Adrenal gland (tissue), 12 donors: ENCODE results near the gene ISCU. TPM values are rescaled to one million over a fixed set of nuclear protein-coding genes. Genes with fewer than 3 reads are reported as not detected.

Experiments used
- DNase-seq, 7 donors: peaks; one replicate each; pipeline ENCODE4 v3.0.0-alpha.2; 2019 to 2020
- H3K27ac ChIP-seq, 5 donors: fragments of 200-600 bp; sonication (generic) in 4 of 5; 1 replicate in 3 of 5; 2 replicates in 2 of 5; pipeline versions ENCODE4 v1.5.1 to v1.8.0; 2016 to 2020; ENCODE audit warnings: mild to moderate bottlenecking in 1 of 5
- H3K27me3 ChIP-seq: fragments of 200-600 bp; 2 replicates; pipeline ENCODE4 v1.8.0; 2021
- H3K36me3 ChIP-seq, 2 donors: fragments of 200-600 bp; replicated peaks in 1 of 2; 1 replicate in 1 of 2; 2 replicates in 1 of 2; pipeline versions ENCODE4 v1.5.1 to v1.8.0; 2018 to 2022
- H3K4me1 ChIP-seq, 2 donors: fragments of 200-600 bp; replicated peaks in 1 of 2; 1 replicate in 1 of 2; 2 replicates in 1 of 2; pipeline versions ENCODE4 v1.5.1 to v1.8.0; 2018 to 2021
- H3K4me3 ChIP-seq, 4 donors: fragments of 200-600 bp; sonication (generic) in 3 of 4; one replicate each; pipeline ENCODE4 v1.5.1; 2016 to 2018
- H3K9me3 ChIP-seq, 3 donors: fragments of 200-600 bp; sonication (generic) in 1 of 3; replicated peaks in 1 of 3; 1 replicate in 2 of 3; 2 replicates in 1 of 3; pipeline versions ENCODE4 v1.5.1 to v1.8.0; 2016 to 2021
- POLR2A ChIP-seq, 2 donors: fragments of 450-650 bp; IDR thresholded peaks; one replicate each; pipeline ENCODE4 v1.6.1; 2017; ENCODE audit warnings: antibody characterized with exemption in 2 of 2, mild to moderate bottlenecking in 2 of 2, moderate library complexity in 1 of 2
- WGBS, 4 donors: extraction: QIAGEN DNeasy Blood & Tissue Kit in 2 of 4; methylation state at CpG; one replicate each; pipeline versions ENCODE4 v1.1.5 to v1.1.7; 2013 to 2017; 5-methylcytosine and 5-hydroxymethylcytosine counted together
- intact Hi-C, 2 donors: fragments of 100-400 bp; cut with DNase I; formaldehyde crosslinking; loops; one replicate each; pipeline versions ENCODE4 v1.14.1 to v1.15.0; 2022 to 2023
- polyA plus RNA-seq, 3 donors: library from polyadenylated mRNA; stranded (reverse); fragments of 200-250 nt in 2 of 3; fragments of 350-450 nt in 1 of 3; fragmentation: Illumina TruSeq in 1 of 3; extraction: RNeasy Lipid Tissue Mini Kit (QIAGEN cat#74804) in 1 of 3; gene quantifications; one replicate each; pipeline ENCODE4 v1.2.3, GENCODE V29; 2013 to 2014
- total RNA-seq, 9 donors: library from RNA; depleted of rRNA in 4 of 9; stranded (reverse); fragments of >200 nt in 4 of 9; fragments of 120-200 nt in 1 of 9; fragmentation: NEBNext Ultra II Directional in 1 of 9; extraction: Animal tissue kit (Norgen Biotek cat#: 25700) in 1 of 9; gene quantifications; one replicate each; pipeline versions ENCODE4 v1.1.0 to v1.2.4, GENCODE V29; 2013 to 2023
- TF ChIP-seq, protein P1 (sequence below), 6 experiments: fragments of 450-650 bp in 4 of 6; fragments of 200-600 bp in 2 of 6; sonication (generic) in 1 of 6; IDR thresholded peaks; 1 replicate in 5 of 6; 2 replicates in 1 of 6; pipeline versions ENCODE4 v1.5.1 to v1.8.0; 2016 to 2021; ENCODE audit warnings: antibody characterized with exemption in 6 of 6, mild to moderate bottlenecking in 2 of 6, moderate library complexity in 1 of 6
- donor health status: healthy with polysubstance abuse.
- donor health status: Bipolar disorder and iron deficiency.
- donor health status: DM: yes; HTN: yes; CAD: no.
- donor health status: DM: no; HTN: no; CAD: no.
- donor health status: DM: no; HTN: no; CAD: no.
- donor health status: DM: yes; HTN: yes; CAD: no.

Gene ISCU
- total and polyA plus RNA-seq, 12 donors = 209 to 1,219 (median 393) TPM

DNA sequence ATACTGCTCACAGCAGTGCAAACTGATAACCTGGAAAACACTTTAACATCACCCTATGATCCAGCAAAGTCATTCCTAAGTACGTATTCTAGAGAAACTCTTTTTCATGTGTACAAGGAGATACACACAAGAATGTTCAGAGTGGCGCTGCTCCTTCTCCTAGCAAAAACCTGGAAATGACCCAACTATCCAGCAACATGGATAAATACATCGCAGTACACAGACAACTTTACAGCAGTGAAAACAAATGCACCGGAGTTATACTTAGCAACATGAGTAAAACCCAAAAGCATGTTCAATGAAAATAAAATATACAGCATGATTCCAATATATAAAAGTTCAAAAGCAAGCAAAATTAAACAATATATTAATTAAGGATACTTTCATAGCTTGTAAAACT, 20.1 kb upstream of the ISCU start:
- intact Hi-C loops = no loop called here
- Histone ChIP-seq H3K4me1 (peaks cover 3 to 19% of the 10 kb centered on the region in 2 donors), H3K27ac (peak overlapping the region in 1 of 5 donors; percentile 47), H3K36me3 (peaks cover 0 to 59% of the 10 kb centered on the region in 2 donors), H3K9me3 (no peaks in the 10 kb centered on the region), H3K4me3 (no peak overlapping the region), H3K27me3 (no peaks in the 10 kb centered on the region)
- DNase-seq = no peak
- 59 to 86% (median 72%) methylated on average over 4 of the region's 4 CpGs for WGBS, 4 donors
- TF ChIP-seq, protein P1, sequence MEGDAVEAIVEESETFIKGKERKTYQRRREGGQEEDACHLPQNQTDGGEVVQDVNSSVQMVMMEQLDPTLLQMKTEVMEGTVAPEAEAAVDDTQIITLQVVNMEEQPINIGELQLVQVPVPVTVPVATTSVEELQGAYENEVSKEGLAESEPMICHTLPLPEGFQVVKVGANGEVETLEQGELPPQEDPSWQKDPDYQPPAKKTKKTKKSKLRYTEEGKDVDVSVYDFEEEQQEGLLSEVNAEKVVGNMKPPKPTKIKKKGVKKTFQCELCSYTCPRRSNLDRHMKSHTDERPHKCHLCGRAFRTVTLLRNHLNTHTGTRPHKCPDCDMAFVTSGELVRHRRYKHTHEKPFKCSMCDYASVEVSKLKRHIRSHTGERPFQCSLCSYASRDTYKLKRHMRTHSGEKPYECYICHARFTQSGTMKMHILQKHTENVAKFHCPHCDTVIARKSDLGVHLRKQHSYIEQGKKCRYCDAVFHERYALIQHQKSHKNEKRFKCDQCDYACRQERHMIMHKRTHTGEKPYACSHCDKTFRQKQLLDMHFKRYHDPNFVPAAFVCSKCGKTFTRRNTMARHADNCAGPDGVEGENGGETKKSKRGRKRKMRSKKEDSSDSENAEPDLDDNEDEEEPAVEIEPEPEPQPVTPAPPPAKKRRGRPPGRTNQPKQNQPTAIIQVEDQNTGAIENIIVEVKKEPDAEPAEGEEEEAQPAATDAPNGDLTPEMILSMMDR (IDR thresholded peaks at IDR 0.05) = no peak
- TF ChIP-seq POLR2A (IDR thresholded peaks at IDR 0.05) = no peak

- peaks cover 3 to 19% of the 10 kb centered on the region in 2 donors for H3K4me1 ChIP-seq
- no peak for DNase-seq
- peaks cover 0 to 59% of the 10 kb centered on the region in 2 donors for H3K36me3 ChIP-seq
- WGBS, 4 donors = 93 to 99% (median 96%) methylated on average over 3 of the region's 3 CpGs
- H3K27me3 ChIP-seq = no peaks in the 10 kb centered on the region
- no peak overlapping the region for H3K4me3 ChIP-seq
- intact Hi-C loops = no loop called here
- H3K27ac ChIP-seq = no peak overlapping the region
- TF ChIP-seq POLR2A (IDR thresholded peaks at IDR 0.05) = no peak
- TF ChIP-seq, protein P1 (IDR thresholded peaks at IDR 0.05) = no peak
- H3K9me3 ChIP-seq = no peaks in the 10 kb centered on the region
These were observed 18.7 kb upstream of the ISCU start for GRCh38 chr12:108543652-108544051.

GRCh38 chr12:108547686-108548085, 14.7 kb upstream of the ISCU start:
- 74 to 80% (median 76%) methylated on average over 9 of the region's 9 CpGs for WGBS, 4 donors
- peaks cover 0 to 16% of the 10 kb centered on the region in 2 donors for H3K4me1 ChIP-seq
- no peak overlapping the region for H3K4me3 ChIP-seq
- H3K9me3 ChIP-seq = no peaks in the 10 kb centered on the region
- no peaks in the 10 kb centered on the region for H3K27me3 ChIP-seq
- TF ChIP-seq, protein P1 (IDR thresholded peaks at IDR 0.05) = no peak
- TF ChIP-seq POLR2A (IDR thresholded peaks at IDR 0.05) = no peak
- no peak for DNase-seq
- H3K27ac ChIP-seq = no peak overlapping the region
- H3K36me3 ChIP-seq = peaks cover 0 to 59% of the 10 kb centered on the region in 2 donors
- intact Hi-C loops = no loop called here

GRCh38 chr12:108548954-108549521, 13.4 kb upstream of the ISCU start:
- no peak overlapping the region for H3K27ac ChIP-seq
- H3K27me3 ChIP-seq = no peaks in the 10 kb centered on the region
- no peak overlapping the region for H3K4me3 ChIP-seq
- intact Hi-C loops = no loop called here
- 64 to 79% (median 66%) methylated on average over 7 of the region's 7 CpGs for WGBS, 4 donors
- peaks cover 0 to 21% of the 10 kb centered on the region in 2 donors for H3K4me1 ChIP-seq
- peaks cover 0 to 47% of the 10 kb centered on the region in 2 donors for H3K36me3 ChIP-seq
- H3K9me3 ChIP-seq = no peaks in the 10 kb centered on the region
- DNase-seq = no peak
- TF ChIP-seq, protein P1 (IDR thresholded peaks at IDR 0.05) = no peak
- TF ChIP-seq POLR2A (IDR thresholded peaks at IDR 0.05) = no peak
